IMR-90 (cell line): ENCODE data around the gene ZBTB46. TPM values are rescaled to one million over a fixed set of nuclear protein-coding genes. Genes with fewer than 3 reads are reported as not detected.

Source experiments
- ATAC-seq: fragments of 200-7000 bp; cut with Tn5 transposase; 2 replicates; pipeline ENCODE4 v1.9.1; 2020; ENCODE audit warnings: low read depth, mild to moderate bottlenecking, moderate library complexity
- BruUV-seq: library from RNA; stranded (reverse); fragments of 400-500 nt; replicated peaks from 2 replicates; lab custom pipeline; 2021; lab: Mats Ljungman, UMichigan
- CTCF ChIA-PET: fragments of 300-600 bp; formaldehyde crosslinking; extraction: SDS; loops from one replicate; lab custom pipeline; 2021; ENCODE audit warnings: antibody characterized with exemption; lab: Yijun Ruan, JAX
- POLR2A ChIA-PET: fragments of 300-600 bp; sonication (Branson Sonifier 250); formaldehyde crosslinking; loops from one replicate; lab custom pipeline; 2022; ENCODE audit warnings: antibody characterized with exemption; ENCODE audit not compliant: unreplicated experiment; lab: Charles Lee
- DNase-seq: peaks from one replicate; pipeline ENCODE4 v3.0.0; 2013
- H2AFZ ChIP-seq: replicated peaks from 2 replicates; pipeline ENCODE3; 2013; ENCODE audit warnings: low read length, mild to moderate bottlenecking; ENCODE audit not compliant: poor library complexity
- H2AK5ac ChIP-seq: 2 replicates; pipeline ENCODE4 v1.6.1; 2013; ENCODE audit warnings: low read depth, low read length, inconsistent platforms
- H2AK9ac ChIP-seq: replicated peaks from 2 replicates; pipeline ENCODE3; 2013; ENCODE audit warnings: mild to moderate bottlenecking, low read depth, low read length, moderate library complexity; ENCODE audit not compliant: poor library complexity
- H2BK120ac ChIP-seq: 2 replicates; pipeline ENCODE4 v1.6.1; 2013; ENCODE audit warnings: low read depth, low read length, inconsistent platforms
- H2BK15ac ChIP-seq: 3 replicates; pipeline ENCODE4 v1.6.1; 2013; ENCODE audit warnings: low read depth, low read length, inconsistent platforms
- H2BK20ac ChIP-seq: 2 replicates; pipeline ENCODE4 v1.6.1; 2013; ENCODE audit warnings: low read depth, mild to moderate bottlenecking, inconsistent platforms, low read length, moderate library complexity
- H2BK5ac ChIP-seq: 2 replicates; pipeline ENCODE4 v1.6.1; 2013; ENCODE audit warnings: mild to moderate bottlenecking, low read depth, low read length, inconsistent platforms; ENCODE audit not compliant: poor library complexity, severe bottlenecking
- H3K14ac ChIP-seq: replicated peaks from 2 replicates; pipeline ENCODE4 v1.6.1; 2013; ENCODE audit warnings: low read depth, low read length, inconsistent platforms
- H3K18ac ChIP-seq: 2 replicates; pipeline ENCODE4 v1.6.1; 2013; ENCODE audit warnings: low read depth, low read length, control low read depth
- H3K23ac ChIP-seq: 2 replicates; pipeline ENCODE4 v1.6.1; 2013; ENCODE audit warnings: low read depth, low read length, inconsistent platforms
- H3K27ac ChIP-seq: 2 replicates; pipeline ENCODE4 v1.5.1; 2013; ENCODE audit warnings: mild to moderate bottlenecking, control low read depth, low read length; ENCODE audit not compliant: insufficient read depth
- H3K27me3 ChIP-seq: 2 replicates; pipeline ENCODE4 v1.6.1; 2013; ENCODE audit warnings: low read length; ENCODE audit not compliant: control insufficient read depth, insufficient read depth
- H3K36me3 ChIP-seq: 2 replicates; pipeline ENCODE4 v1.6.1; 2013; ENCODE audit warnings: low read length, mixed read lengths; ENCODE audit not compliant: control insufficient read depth, insufficient read depth
- H3K4ac ChIP-seq: 2 replicates; pipeline ENCODE4 v1.6.1; 2013; ENCODE audit warnings: low read depth, low read length, inconsistent platforms
- H3K4me1 ChIP-seq: 2 replicates; pipeline ENCODE4 v1.6.1; 2013; ENCODE audit warnings: low read length, mixed read lengths; ENCODE audit not compliant: control insufficient read depth, insufficient read depth
- H3K4me2 ChIP-seq: 2 replicates; pipeline ENCODE4 v1.6.1; 2013; ENCODE audit warnings: low read depth, mild to moderate bottlenecking, control low read depth, low read length, moderate library complexity
- H3K4me3 ChIP-seq: 2 replicates; pipeline ENCODE4 v1.5.1; 2013; ENCODE audit warnings: low read depth, mild to moderate bottlenecking, control low read depth, low read length, moderate library complexity; ENCODE audit not compliant: insufficient read depth
- H3K56ac ChIP-seq: 2 replicates; pipeline ENCODE4 v1.6.1; 2013; ENCODE audit warnings: low read length, inconsistent platforms; ENCODE audit not compliant: insufficient read depth; ENCODE audit errors: extremely low read depth
- H3K79me1 ChIP-seq, 2 experiments: 2 replicates each; pipeline ENCODE4 v1.6.1; 2013; ENCODE audit warnings: low read length in 2 of 2, inconsistent platforms in 1 of 2, low read depth in 1 of 2
- H3K9ac ChIP-seq: 2 replicates; pipeline ENCODE4 v1.6.1; 2013; ENCODE audit warnings: low read depth, low read length, control low read depth
- H3K9me1 ChIP-seq: 2 replicates; pipeline ENCODE4 v1.6.1; 2013; ENCODE audit warnings: low read length, inconsistent platforms; ENCODE audit not compliant: insufficient read depth
- H3K9me3 ChIP-seq: 2 replicates; pipeline ENCODE4 v1.6.1; 2013; ENCODE audit warnings: low read length; ENCODE audit not compliant: control insufficient read depth, insufficient read depth
- H4K20me1 ChIP-seq: 2 replicates; pipeline ENCODE4 v1.6.1; 2013; ENCODE audit warnings: low read length, inconsistent platforms; ENCODE audit not compliant: insufficient read depth
- H4K5ac ChIP-seq: 2 replicates; pipeline ENCODE4 v1.6.1; 2013; ENCODE audit warnings: mild to moderate bottlenecking, low read depth, low read length, control low read depth
- H4K8ac ChIP-seq, 2 experiments: 2 replicates each; pipeline ENCODE4 v1.6.1; 2013; ENCODE audit warnings: low read depth in 2 of 2, low read length in 2 of 2, control low read depth in 1 of 2, inconsistent platforms in 1 of 2
- H4K91ac ChIP-seq: 2 replicates; pipeline ENCODE4 v1.6.1; 2013; ENCODE audit warnings: low read depth, low read length, inconsistent platforms; ENCODE audit not compliant: insufficient read depth
- BHLHE40 ChIP-seq: fragments of 150-350 bp; IDR thresholded peaks from 2 replicates; pipeline ENCODE4 v1.6.1; 2016; ENCODE audit warnings: mild to moderate bottlenecking, low read depth, low read length
- CEBPB ChIP-seq: IDR thresholded peaks from 2 replicates; pipeline ENCODE4 v1.6.1; 2012; ENCODE audit warnings: low read depth, low read length, improper control_type of control experiment
- CHD1 ChIP-seq: IDR thresholded peaks from 2 replicates; pipeline ENCODE4 v1.6.1; 2012; ENCODE audit warnings: low read depth, low read length, improper control_type of control experiment
- FOS ChIP-seq: fragments of 150-350 bp; IDR thresholded peaks from 2 replicates; pipeline ENCODE4 v1.6.1; 2016; ENCODE audit warnings: low read depth, low read length
- MAFK ChIP-seq: IDR thresholded peaks from 2 replicates; pipeline ENCODE4 v1.6.1; 2012; ENCODE audit warnings: low read depth, low read length, improper control_type of control experiment
- MXI1 ChIP-seq: IDR thresholded peaks from 2 replicates; pipeline ENCODE4 v1.6.1; 2012; ENCODE audit warnings: low read depth, mild to moderate bottlenecking, low read length, moderate library complexity, borderline replicate concordance
- NFE2L2 ChIP-seq: fragments of 150-350 bp; IDR thresholded peaks from 2 replicates; pipeline ENCODE4 v1.6.1; 2016; ENCODE audit warnings: low read depth, mild to moderate bottlenecking, low read length
- POLR2A ChIP-seq: IDR thresholded peaks from 2 replicates; pipeline ENCODE4 v1.6.1; 2012; ENCODE audit warnings: mild to moderate bottlenecking, low read depth, low read length
- RAD21 ChIP-seq: IDR thresholded peaks from 2 replicates; pipeline ENCODE4 v1.6.1; 2012; ENCODE audit warnings: low read length, improper control_type of control experiment
- RCOR1 ChIP-seq: IDR thresholded peaks from 2 replicates; pipeline ENCODE4 v1.6.1; 2012; ENCODE audit warnings: mild to moderate bottlenecking, low read length, improper control_type of control experiment; ENCODE audit not compliant: insufficient replicate concordance
- SMC3 ChIP-seq: fragments of 150-350 bp; IDR thresholded peaks from 2 replicates; pipeline ENCODE4 v1.6.1; 2016; ENCODE audit warnings: low read depth, mild to moderate bottlenecking, antibody characterized with exemption, low read length, moderate library complexity
- WGBS, 2 experiments: methylation state at CpG; one replicate each; pipeline versions ENCODE4 v1.1.5 to v1.1.7; 2013; ENCODE audit warnings: missing lambda C conversion rate in 2 of 2; ENCODE audit not compliant: insufficient read length in 1 of 2; ENCODE audit errors: extremely low coverage in 2 of 2; 5-methylcytosine and 5-hydroxymethylcytosine counted together
- dilution Hi-C: fragments of 300-500 bp; cut with HindIII; formaldehyde crosslinking; loops from one replicate; pipeline ENCODE4 v1.14.3; 2018; ENCODE audit warnings: low sequenced_read_pairs; ENCODE audit not compliant: unreplicated experiment
- in situ Hi-C: fragments of 300-500 bp; cut with MboI; formaldehyde crosslinking; loops from 3 replicates; pipeline ENCODE4 v1.14.3; 2019; ENCODE audit warnings: low sequenced_read_pairs, inconsistent platforms, mixed read lengths
- intact Hi-C: fragments of 100-400 bp; cut with micrococcal nuclease; formaldehyde crosslinking; loops from 2 replicates; pipeline ENCODE4 v1.10.0; 2022
- polyA plus RNA-seq, 3 experiments: library from polyadenylated mRNA; depleted of rRNA; stranded (reverse); fragments of >200 nt; gene quantifications; 2 replicates each; pipeline ENCODE4 v1.2.3, GENCODE V29; 2012; ENCODE audit warnings: low replicate concordance in 1 of 3
- total RNA-seq: library from RNA; depleted of rRNA; stranded (reverse); fragments of >200 nt; gene quantifications from 2 replicates; pipeline ENCODE4 v1.2.3, GENCODE V29; 2012
- TF ChIP-seq, protein P1 (sequence below): conservative IDR thresholded peaks from 2 replicates; pipeline ENCODE4 v1.5.1; 2012; ENCODE audit warnings: mild to moderate bottlenecking, low read depth, low read length, improper control_type of control experiment
- TF ChIP-seq, protein P2 (sequence below): fragments of 150-350 bp; IDR thresholded peaks from 2 replicates; pipeline ENCODE4 v1.6.1; 2016; ENCODE audit warnings: low read depth, mild to moderate bottlenecking, low read length, moderate library complexity, borderline replicate concordance

Gene ZBTB46
- total and polyA plus RNA-seq, 2 of the 4 experiments (the other 2 are of a cell fraction) = 4.2 to 14.9 TPM

DNA sequence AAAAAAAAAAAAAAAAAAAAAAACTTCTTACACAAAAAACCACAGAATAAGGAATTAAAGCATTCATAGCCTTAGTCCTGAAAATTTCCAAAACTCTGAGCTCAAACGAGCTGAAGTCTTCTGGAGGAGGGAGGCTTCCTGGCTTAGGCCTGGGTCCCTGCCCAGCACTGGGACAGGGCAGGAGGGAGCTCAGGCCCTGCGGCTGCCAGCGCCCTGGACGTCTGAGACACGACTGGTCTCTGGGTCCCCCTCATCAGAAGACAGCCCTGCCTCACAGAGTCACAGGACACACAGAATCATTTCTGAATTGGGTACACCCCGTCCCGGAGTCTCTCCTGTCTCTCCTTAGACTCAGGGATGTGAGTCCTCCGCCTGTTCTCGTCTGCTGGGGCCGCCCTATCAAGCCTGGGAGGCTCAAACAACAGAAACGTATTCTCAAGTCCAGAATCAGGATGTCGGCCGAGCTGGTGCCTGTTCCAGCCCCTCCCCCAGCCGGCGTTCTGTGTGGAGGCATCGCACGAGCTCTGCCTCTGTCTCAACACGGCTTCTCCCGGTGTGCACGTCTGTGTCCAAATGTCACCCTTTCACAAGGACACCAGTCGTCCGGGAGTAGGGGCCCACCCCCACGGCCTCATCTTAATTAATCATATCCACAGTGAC is 39.4 kb downstream of the ZBTB46 start:
- Histone ChIP-seq H3K56ac (no peak overlapping the region), H3K4me3 (no peak overlapping the region), H3K79me1 (peaks cover 8 to 49% of the 10 kb centered on the region in 2 experiments), H2BK5ac (no peak overlapping the region), H3K18ac (no peak overlapping the region), H3K4ac (no peak overlapping the region), H3K14ac (no peak overlapping the region), H3K9me3 (no peaks in the 10 kb centered on the region), H2AFZ (no peak overlapping the region), H3K9me1 (no peaks in the 10 kb centered on the region), H4K8ac (no peak overlapping the region), H2BK15ac (no peak overlapping the region), H2AK5ac (no peak overlapping the region), H4K5ac (no peak overlapping the region), H2AK9ac (no peak overlapping the region), H3K4me2 (no peak overlapping the region), H2BK20ac (no peak overlapping the region), H2BK120ac (no peak overlapping the region), H3K27ac (no peak overlapping the region), H4K20me1 (peaks cover 16% of the 10 kb centered on the region; the same call in 1 of the 2 replicates), H3K27me3 (no peaks in the 10 kb centered on the region), H3K4me1 (no peaks in the 10 kb centered on the region; the same call in 1 of the 2 replicates), H4K91ac (no peak overlapping the region), H3K36me3 (peaks cover 18% of the 10 kb centered on the region), H3K23ac (no peak overlapping the region), H3K9ac (no peak overlapping the region)
- TF ChIP-seq CHD1 (no peak), FOS (no peak), NFE2L2 (no peak), MAFK (no peak), BHLHE40 (no peak), MXI1 (no peak), RCOR1 (no peak), RAD21 (no peak), SMC3 (no peak), POLR2A (no peak), CEBPB (no peak)
- TF ChIP-seq, protein P1, sequence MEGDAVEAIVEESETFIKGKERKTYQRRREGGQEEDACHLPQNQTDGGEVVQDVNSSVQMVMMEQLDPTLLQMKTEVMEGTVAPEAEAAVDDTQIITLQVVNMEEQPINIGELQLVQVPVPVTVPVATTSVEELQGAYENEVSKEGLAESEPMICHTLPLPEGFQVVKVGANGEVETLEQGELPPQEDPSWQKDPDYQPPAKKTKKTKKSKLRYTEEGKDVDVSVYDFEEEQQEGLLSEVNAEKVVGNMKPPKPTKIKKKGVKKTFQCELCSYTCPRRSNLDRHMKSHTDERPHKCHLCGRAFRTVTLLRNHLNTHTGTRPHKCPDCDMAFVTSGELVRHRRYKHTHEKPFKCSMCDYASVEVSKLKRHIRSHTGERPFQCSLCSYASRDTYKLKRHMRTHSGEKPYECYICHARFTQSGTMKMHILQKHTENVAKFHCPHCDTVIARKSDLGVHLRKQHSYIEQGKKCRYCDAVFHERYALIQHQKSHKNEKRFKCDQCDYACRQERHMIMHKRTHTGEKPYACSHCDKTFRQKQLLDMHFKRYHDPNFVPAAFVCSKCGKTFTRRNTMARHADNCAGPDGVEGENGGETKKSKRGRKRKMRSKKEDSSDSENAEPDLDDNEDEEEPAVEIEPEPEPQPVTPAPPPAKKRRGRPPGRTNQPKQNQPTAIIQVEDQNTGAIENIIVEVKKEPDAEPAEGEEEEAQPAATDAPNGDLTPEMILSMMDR = no peak
- TF ChIP-seq, protein P2, sequence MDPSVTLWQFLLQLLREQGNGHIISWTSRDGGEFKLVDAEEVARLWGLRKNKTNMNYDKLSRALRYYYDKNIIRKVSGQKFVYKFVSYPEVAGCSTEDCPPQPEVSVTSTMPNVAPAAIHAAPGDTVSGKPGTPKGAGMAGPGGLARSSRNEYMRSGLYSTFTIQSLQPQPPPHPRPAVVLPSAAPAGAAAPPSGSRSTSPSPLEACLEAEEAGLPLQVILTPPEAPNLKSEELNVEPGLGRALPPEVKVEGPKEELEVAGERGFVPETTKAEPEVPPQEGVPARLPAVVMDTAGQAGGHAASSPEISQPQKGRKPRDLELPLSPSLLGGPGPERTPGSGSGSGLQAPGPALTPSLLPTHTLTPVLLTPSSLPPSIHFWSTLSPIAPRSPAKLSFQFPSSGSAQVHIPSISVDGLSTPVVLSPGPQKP = no peak
- DNase-seq (no peak), ATAC-seq (0 out of 2 replicates have a peak, but pooled peaks have one; percentile 24)
- in situ Hi-C loops (no loop called here), dilution Hi-C loops (no loop called here), intact Hi-C loops (no loop called here)
- ChIA-PET POLR2A (no interaction called here), CTCF (interaction anchor here (0.6 kb wide), 1 partner anchor 1029 kb away, joined by 3 read pairs; no protein-coding TSS in a partner anchor)
- BruUV-seq = no TSS peak
- 44% methylated on average over 13 of the region's 23 CpGs; no CpG with 5 or more reads in 1 of the 2 experiments for WGBS, 2 experiments
